Trophoblast cell (in vitro differentiated cells and primary cell): ENCODE measurements around the gene DIAPH2.

Experiments used
- DNase-seq, 2 donors: peaks; one replicate each; pipeline ENCODE4 v3.0.0-alpha.2; 2016
- H2AFZ ChIP-seq: 2 replicates; pipeline ENCODE4 v1.6.1; 2013; ENCODE audit warnings: low read length, moderate library complexity, mild to moderate bottlenecking; ENCODE audit not compliant: insufficient read depth, poor library complexity
- H2AK5ac ChIP-seq: 2 replicates; pipeline ENCODE4 v1.6.1; 2013; ENCODE audit warnings: mild to moderate bottlenecking, low read length
- H2BK120ac ChIP-seq: 2 replicates; pipeline ENCODE4 v1.6.1; 2013; ENCODE audit warnings: low read length, mild to moderate bottlenecking, moderate library complexity; ENCODE audit not compliant: insufficient read depth, poor library complexity
- H2BK12ac ChIP-seq: 2 replicates; pipeline ENCODE4 v1.6.1; 2013; ENCODE audit warnings: mild to moderate bottlenecking, low read length, moderate library complexity
- H2BK5ac ChIP-seq: 2 replicates; pipeline ENCODE4 v1.6.1; 2013; ENCODE audit warnings: low read length, low read depth, moderate library complexity, mild to moderate bottlenecking; ENCODE audit not compliant: poor library complexity
- H3K14ac ChIP-seq: 2 replicates; pipeline ENCODE4 v1.6.1; 2013; ENCODE audit warnings: mild to moderate bottlenecking, low read length
- H3K18ac ChIP-seq: 2 replicates; pipeline ENCODE4 v1.6.1; 2013; ENCODE audit warnings: mild to moderate bottlenecking, low read length
- H3K23ac ChIP-seq: 2 replicates; pipeline ENCODE4 v1.6.1; 2013; ENCODE audit warnings: low read length
- H3K27ac ChIP-seq: 2 replicates; pipeline ENCODE4 v1.5.1; 2013; ENCODE audit warnings: low read depth, mild to moderate bottlenecking, inconsistent platforms, low read length, moderate library complexity
- H3K27me3 ChIP-seq: 2 replicates; pipeline ENCODE4 v1.6.1; 2013; ENCODE audit warnings: inconsistent platforms, mild to moderate bottlenecking, low read length, moderate library complexity; ENCODE audit not compliant: insufficient read depth
- H3K36me3 ChIP-seq, 2 experiments: 1 replicate in 1 of 2; 2 replicates in 1 of 2; pipeline ENCODE4 v1.6.1; 2013; ENCODE audit warnings: low read length in 2 of 2, mild to moderate bottlenecking in 2 of 2, moderate library complexity in 1 of 2; ENCODE audit not compliant: insufficient read depth in 2 of 2, control insufficient read depth in 1 of 2
- H3K4ac ChIP-seq: 2 replicates; pipeline ENCODE4 v1.6.1; 2013; ENCODE audit warnings: low read depth, mild to moderate bottlenecking, low read length, moderate library complexity
- H3K4me1 ChIP-seq, 2 experiments: 1 replicate in 1 of 2; 2 replicates in 1 of 2; pipeline ENCODE4 v1.6.1; 2013; ENCODE audit warnings: low read length in 2 of 2, mild to moderate bottlenecking in 2 of 2, moderate library complexity in 1 of 2; ENCODE audit not compliant: insufficient read depth in 2 of 2, control insufficient read depth in 1 of 2
- H3K4me2 ChIP-seq: 2 replicates; pipeline ENCODE4 v1.6.1; 2013; ENCODE audit warnings: inconsistent platforms, mild to moderate bottlenecking, low read length, moderate library complexity
- H3K4me3 ChIP-seq: 2 replicates; pipeline ENCODE4 v1.5.1; 2013; ENCODE audit warnings: mild to moderate bottlenecking, low read depth, low read length, inconsistent platforms
- H3K79me1 ChIP-seq: one replicate; pipeline ENCODE4 v1.6.1; 2013; ENCODE audit warnings: low read length
- H3K79me2 ChIP-seq: 2 replicates; pipeline ENCODE4 v1.6.1; 2013; ENCODE audit warnings: low read length, mild to moderate bottlenecking; ENCODE audit not compliant: control insufficient read depth, insufficient read depth, poor library complexity
- H3K9ac ChIP-seq: 2 replicates; pipeline ENCODE4 v1.6.1; 2013; ENCODE audit warnings: mild to moderate bottlenecking, low read length
- H3K9me3 ChIP-seq: 2 replicates; pipeline ENCODE4 v1.6.1; 2013; ENCODE audit warnings: low read depth, mild to moderate bottlenecking, control low read depth, inconsistent platforms, low read length; ENCODE audit not compliant: insufficient read depth
- H4K12ac ChIP-seq: 2 replicates; pipeline ENCODE4 v1.6.1; 2013; ENCODE audit warnings: low read depth, mild to moderate bottlenecking, low read length, moderate library complexity
- H4K8ac ChIP-seq: 2 replicates; pipeline ENCODE4 v1.6.1; 2013; ENCODE audit warnings: low read depth, mild to moderate bottlenecking, low read length, moderate library complexity
- H4K91ac ChIP-seq: one replicate; pipeline ENCODE4 v1.6.1; 2013; ENCODE audit warnings: low read depth, mild to moderate bottlenecking, low read length, moderate library complexity
- WGBS: extraction: QIAGEN DNeasy Blood & Tissue Kit; methylation state at CpG from one replicate; pipeline ENCODE4 v1.1.7; 2013; ENCODE audit warnings: missing lambda C conversion rate; ENCODE audit not compliant: insufficient read length, insufficient coverage; ENCODE audit errors: extremely low coverage; 5-methylcytosine and 5-hydroxymethylcytosine counted together

Gene DIAPH2

DNA sequence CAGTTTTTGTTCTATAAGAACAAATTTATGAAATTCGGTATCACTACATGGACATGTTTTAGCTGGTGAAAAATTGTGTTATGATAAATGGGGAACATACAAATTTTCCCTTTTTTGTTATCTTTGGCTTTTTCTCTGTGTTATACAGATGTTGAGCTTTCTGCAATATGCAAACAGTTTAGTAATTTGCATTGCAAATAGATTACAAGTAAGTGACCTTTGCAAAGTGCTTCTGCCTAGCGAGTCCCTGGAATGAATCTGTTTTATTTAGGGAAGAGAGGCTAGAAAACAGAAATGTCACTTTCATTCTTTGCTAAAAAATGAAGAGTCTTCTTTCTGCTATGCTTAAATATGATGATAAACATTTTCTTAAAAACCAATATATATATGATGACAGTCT is 660.1 kb downstream of the DIAPH2 start:
- Histone ChIP-seq H3K14ac (no peak overlapping the region), H3K9me3 (no peaks in the 10 kb centered on the region), H3K18ac (no peak overlapping the region), H2AFZ (no peak overlapping the region), H2BK120ac (no peak overlapping the region), H4K12ac (no peak overlapping the region), H4K8ac (no peak overlapping the region), H2AK5ac (no peak overlapping the region), H3K27ac (no peak overlapping the region), H3K4ac (no peak overlapping the region), H3K4me1 (no peaks in the 10 kb centered on the region), H2BK5ac (no peak overlapping the region), H3K4me3 (no peak overlapping the region), H3K79me1 (no peaks in the 10 kb centered on the region), H3K9ac (no peak overlapping the region), H3K23ac (no peak overlapping the region), H2BK12ac (no peak overlapping the region), H3K36me3 (no peaks in the 10 kb centered on the region), H3K79me2 (no peaks in the 10 kb centered on the region), H4K91ac (no peak overlapping the region), H3K4me2 (no peak overlapping the region), H3K27me3 (no peaks in the 10 kb centered on the region)
- DNase-seq = no peak
- WGBS = no CpG with 5 or more reads among the region's 2 CpGs

DNA sequence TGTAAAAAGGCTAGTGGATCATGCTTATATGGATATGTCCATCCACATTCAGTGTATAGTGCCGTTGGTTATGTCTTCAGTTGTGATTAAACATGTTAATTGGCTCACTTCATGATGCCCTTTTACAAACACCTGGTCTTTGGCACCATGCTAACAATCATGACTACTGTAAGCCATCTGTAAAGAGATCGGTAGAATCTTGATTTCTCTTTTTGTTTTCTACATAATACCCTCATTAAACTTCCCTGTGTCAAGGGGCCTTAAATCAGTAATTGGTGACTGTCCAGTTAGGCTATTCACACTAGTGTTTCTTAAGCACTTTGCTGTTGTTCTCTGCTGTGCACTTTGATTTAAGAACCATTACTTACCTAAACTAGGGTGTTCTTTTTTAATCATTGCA is 674.3 kb downstream of the DIAPH2 start:
- H3K4ac ChIP-seq = no peak overlapping the region
- H3K23ac ChIP-seq = no peak overlapping the region
- H3K9ac ChIP-seq = no peak overlapping the region
- no peaks in the 10 kb centered on the region for H3K27me3 ChIP-seq
- H3K4me1 ChIP-seq = no peaks in the 10 kb centered on the region
- H4K91ac ChIP-seq = no peak overlapping the region
- H2AK5ac ChIP-seq = no peak overlapping the region
- H4K12ac ChIP-seq = no peak overlapping the region
- H2BK12ac ChIP-seq = no peak overlapping the region
- no peak overlapping the region for H3K27ac ChIP-seq
- H3K18ac ChIP-seq = no peak overlapping the region
- no peaks in the 10 kb centered on the region for H3K36me3 ChIP-seq
- H3K79me1 ChIP-seq = no peaks in the 10 kb centered on the region
- H4K8ac ChIP-seq = no peak overlapping the region
- whole genome bisulfite sequencing = no CpG with 5 or more reads among the region's 2 CpGs
- H3K79me2 ChIP-seq = no peaks in the 10 kb centered on the region
- no peak overlapping the region for H2BK120ac ChIP-seq
- no peak overlapping the region for H2BK5ac ChIP-seq
- H2AFZ ChIP-seq = no peak overlapping the region
- no peak overlapping the region for H3K4me2 ChIP-seq
- DNase-seq = no peak
- no peaks in the 10 kb centered on the region for H3K9me3 ChIP-seq
- no peak overlapping the region for H3K4me3 ChIP-seq
- H3K14ac ChIP-seq = no peak overlapping the region

DNA sequence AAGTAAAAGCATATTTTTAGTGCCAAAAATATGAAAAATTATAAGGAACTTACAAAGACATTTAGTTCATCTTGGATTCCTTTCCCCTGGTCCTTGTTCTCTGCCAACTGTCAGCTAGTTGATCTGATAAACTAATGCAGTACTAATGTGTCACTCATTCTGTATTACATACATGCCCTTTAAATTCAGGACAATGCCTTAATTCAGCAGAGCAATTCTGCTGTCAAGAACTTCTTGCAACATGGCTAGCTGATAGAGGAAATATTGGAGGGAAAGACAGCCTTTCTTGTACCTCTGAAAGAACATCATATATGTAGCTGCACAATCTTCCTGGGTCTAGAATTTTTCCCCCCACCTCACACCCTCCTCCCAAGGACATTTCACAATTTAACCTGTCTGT is 679.2 kb downstream of the DIAPH2 start:
- no peak overlapping the region for H4K8ac ChIP-seq
- H3K14ac ChIP-seq = no peak overlapping the region
- no peak overlapping the region for H3K4me2 ChIP-seq
- H2AFZ ChIP-seq = no peak overlapping the region
- H3K27me3 ChIP-seq = no peaks in the 10 kb centered on the region
- H3K18ac ChIP-seq = no peak overlapping the region
- no peak overlapping the region for H2BK5ac ChIP-seq
- H2BK12ac ChIP-seq = no peak overlapping the region
- H3K79me2 ChIP-seq = no peaks in the 10 kb centered on the region
- H3K9ac ChIP-seq = no peak overlapping the region
- no peak overlapping the region for H4K91ac ChIP-seq
- no peak overlapping the region for H2AK5ac ChIP-seq
- no peaks in the 10 kb centered on the region for H3K36me3 ChIP-seq
- DNase-seq = no peak
- no peak overlapping the region for H4K12ac ChIP-seq
- no peak overlapping the region for H3K4me3 ChIP-seq
- H3K79me1 ChIP-seq = no peaks in the 10 kb centered on the region
- no peaks in the 10 kb centered on the region for H3K4me1 ChIP-seq
- H3K23ac ChIP-seq = no peak overlapping the region
- H3K9me3 ChIP-seq = no peaks in the 10 kb centered on the region
- H3K27ac ChIP-seq = no peak overlapping the region
- no peak overlapping the region for H3K4ac ChIP-seq
- H2BK120ac ChIP-seq = no peak overlapping the region

DNA sequence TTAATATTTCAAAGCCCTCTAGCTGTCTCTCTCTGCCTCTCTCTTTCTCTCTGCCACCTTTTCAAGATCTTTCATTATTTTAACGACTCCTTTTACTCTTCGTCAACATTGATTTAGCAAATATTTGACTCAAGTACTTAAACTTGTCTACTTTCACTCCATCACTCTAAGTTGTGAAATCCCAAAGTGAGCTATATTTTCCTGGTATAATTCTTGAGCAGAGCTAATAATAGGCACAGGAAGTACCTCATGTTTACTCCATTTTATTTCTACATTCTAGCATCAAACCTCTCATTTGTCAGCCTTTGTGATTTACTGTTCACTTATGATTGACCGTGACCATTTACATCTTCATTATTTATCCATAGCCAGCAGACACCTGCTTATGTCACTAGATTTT is 681.6 kb downstream of the DIAPH2 start:
- no peaks in the 10 kb centered on the region for H3K79me2 ChIP-seq
- no peak overlapping the region for H3K23ac ChIP-seq
- no peaks in the 10 kb centered on the region for H3K27me3 ChIP-seq
- no peak for DNase-seq
- H3K4me1 ChIP-seq = no peaks in the 10 kb centered on the region
- no peaks in the 10 kb centered on the region for H3K79me1 ChIP-seq
- no peak overlapping the region for H2AFZ ChIP-seq
- no peak overlapping the region for H3K4me3 ChIP-seq
- H3K27ac ChIP-seq = no peak overlapping the region
- no peak overlapping the region for H2BK12ac ChIP-seq
- no peak overlapping the region for H2AK5ac ChIP-seq
- no peaks in the 10 kb centered on the region for H3K9me3 ChIP-seq
- 100% methylated on average over 2 of the region's 3 CpGs for WGBS
- no peaks in the 10 kb centered on the region for H3K36me3 ChIP-seq
- no peak overlapping the region for H2BK5ac ChIP-seq
- H4K12ac ChIP-seq = no peak overlapping the region
- H3K4me2 ChIP-seq = no peak overlapping the region
- no peak overlapping the region for H3K9ac ChIP-seq
- no peak overlapping the region for H4K91ac ChIP-seq
- H3K14ac ChIP-seq = no peak overlapping the region
- no peak overlapping the region for H3K4ac ChIP-seq
- no peak overlapping the region for H2BK120ac ChIP-seq
- no peak overlapping the region for H4K8ac ChIP-seq
- H3K18ac ChIP-seq = no peak overlapping the region

DNA sequence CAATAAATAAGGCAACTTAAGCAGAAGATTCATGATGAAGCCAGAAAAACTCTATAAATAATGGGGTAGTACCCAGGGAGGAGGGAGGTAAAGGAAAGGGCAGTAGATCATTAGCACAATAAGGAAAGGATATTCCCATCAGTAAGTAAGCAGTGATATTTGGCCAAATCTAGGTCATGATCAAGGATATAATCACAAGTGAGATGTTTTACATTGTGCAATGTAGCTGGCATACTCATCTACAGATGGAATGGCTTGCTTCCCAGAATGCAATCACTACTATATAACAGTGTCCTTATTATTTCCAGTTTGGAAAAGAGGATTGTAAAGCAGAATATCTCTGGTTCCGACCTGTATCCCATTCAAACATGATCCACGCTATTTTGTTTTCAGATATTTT is 682.5 kb downstream of the DIAPH2 start:
- Histone ChIP-seq H3K27me3 (no peaks in the 10 kb centered on the region), H3K4me3 (no peak overlapping the region), H2BK120ac (no peak overlapping the region), H2BK12ac (no peak overlapping the region), H3K4ac (no peak overlapping the region), H2BK5ac (no peak overlapping the region), H3K27ac (no peak overlapping the region), H4K8ac (no peak overlapping the region), H3K9ac (no peak overlapping the region), H2AK5ac (no peak overlapping the region), H3K79me2 (no peaks in the 10 kb centered on the region), H3K9me3 (no peaks in the 10 kb centered on the region), H3K14ac (no peak overlapping the region), H3K79me1 (no peaks in the 10 kb centered on the region), H3K36me3 (no peaks in the 10 kb centered on the region), H3K18ac (no peak overlapping the region), H3K23ac (no peak overlapping the region), H3K4me1 (no peaks in the 10 kb centered on the region), H3K4me2 (no peak overlapping the region), H4K91ac (no peak overlapping the region), H4K12ac (no peak overlapping the region), H2AFZ (no peak overlapping the region)
- WGBS = no CpG with 5 or more reads among the region's 2 CpGs
- no peak for DNase-seq
